ENCODE data around the gene C15orf39.
A peak's percentile ranks its signal among the peaks of the same experiment; 100 is the strongest.
"Not testable (repeated sequence)": the region's sequence is repeated elsewhere in the genome, so short reads cannot be mapped to it uniquely, and the experiment has no call there.

The C15orf39 gene

DNA sequence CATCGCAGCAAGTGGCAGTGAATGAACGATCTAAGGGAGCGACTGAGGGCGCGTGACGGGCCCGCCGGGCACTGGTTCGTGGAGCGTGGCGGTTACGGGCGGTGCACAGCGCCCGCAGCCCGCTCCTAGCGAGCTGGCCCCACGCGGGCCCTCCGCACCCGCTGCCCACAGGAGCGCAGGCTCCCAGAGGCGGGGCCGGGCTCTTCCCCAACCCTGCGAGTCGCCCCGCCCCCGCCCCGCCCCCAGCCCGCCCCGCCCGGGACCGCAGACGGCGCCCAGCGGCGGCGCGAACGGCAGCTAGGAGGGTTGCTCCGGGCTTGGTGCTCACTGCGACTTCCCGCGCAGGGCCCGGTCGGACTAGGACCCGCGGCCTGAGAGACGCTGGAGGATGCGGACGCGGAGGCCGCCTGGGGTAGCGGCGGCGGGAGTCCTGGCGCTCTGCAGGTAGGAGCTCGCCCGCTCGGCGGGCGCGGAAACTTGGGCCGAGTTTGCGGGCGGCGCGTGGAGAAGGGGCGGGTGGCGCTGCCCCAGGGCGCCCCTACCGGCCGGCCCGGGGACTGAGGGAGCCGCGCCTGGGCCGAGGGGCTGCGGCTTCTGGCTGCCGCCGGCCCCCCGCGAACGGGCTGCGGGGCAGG is at the start of gene C15orf39:
TSS of gene C15orf39 (plus strand) at position 267 of the 635 bp plus-strand sequence. CDS start 4,167 bp downstream, outside the sequence.
- peak; percentile 63 for DNase-seq (ENCODE audit: low spot score)

DNA sequence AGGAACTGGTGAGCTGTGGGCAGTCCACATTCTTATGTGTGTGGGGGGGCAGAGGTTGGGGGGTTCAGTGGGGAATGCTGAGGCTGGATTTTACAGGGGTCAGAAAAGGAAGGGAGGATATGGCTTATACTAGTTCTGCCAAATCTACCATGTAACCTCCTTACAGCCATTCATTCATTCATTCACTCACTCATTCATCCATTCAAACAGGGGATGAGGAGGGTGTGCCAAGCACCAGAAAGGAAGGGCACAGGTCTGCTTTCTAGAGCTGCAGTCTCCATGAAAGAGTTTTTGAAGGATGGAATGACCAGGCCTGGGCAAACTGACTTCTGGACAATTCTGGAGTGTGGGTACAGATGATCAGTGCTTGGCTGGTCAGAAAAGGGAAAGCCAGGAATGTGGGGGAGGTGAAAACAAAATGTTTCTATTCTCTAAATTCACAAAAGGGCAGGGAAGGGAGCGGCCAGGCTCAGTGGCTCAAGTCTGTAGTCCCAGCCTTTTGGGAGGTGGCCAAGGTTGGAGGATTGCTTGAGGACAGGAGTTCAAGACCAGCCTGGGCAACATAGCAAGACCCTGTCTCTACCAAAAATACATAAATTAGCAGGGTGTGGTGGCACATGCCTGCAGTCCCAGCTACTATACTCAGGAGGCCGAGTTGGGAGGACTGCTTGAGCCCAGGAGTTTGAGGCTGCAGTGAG is 49.2 kb upstream of the C15orf39 start:
- DNase-seq (ENCODE audit: low spot score) = no peak

DNA sequence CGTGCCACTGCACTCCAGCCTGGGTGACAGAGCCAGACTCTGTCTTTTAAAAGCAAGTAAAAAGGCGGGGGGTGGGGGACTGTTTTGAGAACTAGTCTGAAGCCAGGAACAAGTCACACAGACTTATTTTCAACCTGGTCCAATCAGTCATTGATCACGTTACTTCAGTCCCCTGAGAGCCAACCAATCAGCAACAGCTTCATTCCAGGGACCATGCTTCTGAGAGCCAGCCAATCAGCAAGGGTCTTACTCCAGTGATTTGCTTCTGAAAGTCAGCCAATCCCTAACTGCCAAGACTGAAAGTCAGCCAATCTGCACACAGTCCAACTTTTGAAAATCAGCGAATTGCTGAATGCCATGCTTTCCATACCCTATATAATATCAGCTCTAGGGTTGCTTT is 48.6 kb upstream of the C15orf39 start:
- DNase-seq (ENCODE audit: low spot score) = no peak

DNA sequence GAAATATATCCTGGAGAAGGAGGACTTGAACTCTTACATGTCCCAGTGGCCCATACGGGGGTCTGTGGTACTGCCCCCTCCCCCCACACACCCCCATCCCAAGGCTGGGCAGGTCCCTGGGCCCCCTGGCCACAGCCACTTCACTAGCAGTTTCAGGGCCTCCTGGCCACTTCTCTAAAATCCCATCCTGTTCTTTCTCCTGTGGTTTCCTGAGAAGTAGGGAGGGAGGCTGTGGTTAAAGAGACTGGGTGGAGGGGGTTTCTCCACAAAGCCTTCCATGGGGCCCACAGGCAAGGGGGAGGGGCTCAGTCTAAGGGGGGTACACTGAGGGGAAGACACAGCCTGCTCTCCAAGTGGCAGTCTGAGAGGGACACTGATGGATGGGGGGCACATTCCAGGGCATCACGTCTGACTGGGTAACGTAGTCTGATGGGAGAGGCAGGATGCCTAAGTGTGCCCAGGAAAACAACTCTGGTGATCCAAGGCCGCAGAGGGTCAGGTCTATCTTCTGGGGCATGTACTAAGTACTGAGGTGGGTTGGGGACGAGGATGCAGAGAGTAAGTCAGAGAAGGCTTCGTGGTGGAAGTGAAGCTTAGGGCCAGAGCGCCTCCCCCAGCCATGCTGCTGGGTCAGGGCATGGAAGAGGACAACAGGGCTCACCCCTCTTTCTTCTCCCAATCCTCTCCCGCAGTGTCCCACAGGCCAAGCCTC is 48.0 kb upstream of the C15orf39 start:
- no peak for DNase-seq (ENCODE audit: low spot score)

DNA sequence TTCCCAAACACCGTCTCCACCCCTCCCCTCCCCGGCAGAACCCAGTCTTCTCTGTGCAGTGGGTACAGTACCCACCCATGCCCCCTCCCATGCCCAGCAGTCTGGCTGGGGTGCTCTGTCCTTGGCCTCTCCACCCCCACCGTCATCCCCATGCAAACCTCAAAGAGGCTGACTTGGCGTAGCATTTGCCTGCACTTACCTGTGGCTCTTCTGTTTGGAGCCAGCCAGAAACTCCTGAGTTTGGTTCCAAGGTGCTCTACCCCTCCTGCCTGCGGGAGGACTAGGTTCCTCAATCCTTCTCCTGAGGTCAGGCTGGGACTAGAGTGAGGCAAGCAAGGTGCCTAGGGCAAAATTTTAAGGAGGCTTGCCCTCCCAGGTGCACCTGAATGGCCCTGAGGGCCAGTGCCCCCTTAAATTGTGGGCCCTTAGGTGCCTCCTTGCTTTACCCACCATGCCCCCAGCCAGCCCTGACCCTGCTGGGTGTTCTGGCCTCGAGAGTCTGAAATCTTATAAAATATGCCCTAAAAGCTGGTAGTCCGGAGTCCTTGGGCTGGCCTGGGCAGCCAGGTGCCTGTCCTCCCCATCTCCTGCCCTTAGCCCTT is 47.1 kb upstream of the C15orf39 start:
- no peak for DNase-seq (ENCODE audit: low spot score)

DNA sequence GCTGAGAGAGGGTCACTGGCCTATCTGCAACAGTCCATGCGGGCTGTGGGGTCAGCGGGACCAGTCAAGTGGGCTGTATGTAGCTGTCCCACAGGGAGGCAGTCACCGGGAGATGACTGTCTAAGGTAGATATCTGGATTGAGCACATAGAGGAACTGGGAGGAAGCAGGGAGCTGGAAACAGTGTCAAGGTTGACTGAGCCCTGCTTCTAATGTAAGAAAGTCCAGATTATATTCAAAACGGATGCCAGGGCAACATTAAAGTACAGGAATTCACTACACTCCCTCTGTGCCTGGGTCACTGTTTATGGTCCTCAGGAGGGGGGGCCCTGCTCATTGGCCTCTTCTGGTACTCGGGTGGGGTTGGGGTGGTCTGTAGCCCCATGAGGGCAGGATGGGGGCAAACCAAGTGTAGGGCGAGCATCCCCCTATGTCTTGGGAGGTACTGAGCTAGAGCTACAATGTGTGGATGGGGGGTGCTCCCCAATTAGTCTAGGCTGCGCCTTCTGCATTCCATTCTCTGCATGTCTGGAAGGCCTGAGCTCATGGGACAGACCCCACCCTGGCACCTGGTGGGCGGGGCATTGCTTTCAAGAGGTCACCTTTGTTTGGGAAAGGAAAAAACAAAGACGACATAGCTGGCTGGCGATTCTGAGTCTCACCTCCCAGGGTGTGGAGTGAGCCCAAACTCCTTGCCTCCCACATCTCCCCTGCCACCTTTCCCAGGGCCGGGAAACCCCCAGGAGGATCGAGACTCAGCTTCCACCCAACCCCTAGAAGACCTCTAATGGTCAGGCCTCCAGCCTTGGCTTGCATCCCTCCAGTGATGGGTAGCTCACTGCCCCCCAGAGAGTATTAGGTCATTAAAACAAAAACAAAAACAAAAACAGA is 45.1 kb upstream of the C15orf39 start:
- no peak for DNase-seq (ENCODE audit: low spot score)

DNA sequence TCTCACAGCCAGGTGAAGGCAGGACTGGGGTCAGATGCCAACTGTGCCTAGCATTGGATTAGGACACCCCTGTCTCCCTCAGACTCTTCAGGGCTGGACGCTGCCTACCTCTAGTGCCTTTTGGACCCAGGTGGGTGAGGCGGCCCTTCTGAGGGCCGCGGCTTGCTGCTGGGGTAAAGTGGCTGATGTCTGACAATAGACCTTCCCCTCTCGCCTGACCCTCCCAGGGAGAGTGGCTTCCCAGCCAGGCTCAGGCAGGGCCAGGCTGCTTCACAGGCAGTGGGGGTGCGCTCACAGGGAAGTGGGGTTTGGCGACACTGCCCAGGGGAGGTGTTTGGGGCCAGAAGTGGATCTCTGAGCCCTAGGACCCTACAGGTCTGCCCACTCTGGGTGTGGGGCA is 43.3 kb upstream of the C15orf39 start:
- DNase-seq (ENCODE audit: low spot score) = no peak

DNA sequence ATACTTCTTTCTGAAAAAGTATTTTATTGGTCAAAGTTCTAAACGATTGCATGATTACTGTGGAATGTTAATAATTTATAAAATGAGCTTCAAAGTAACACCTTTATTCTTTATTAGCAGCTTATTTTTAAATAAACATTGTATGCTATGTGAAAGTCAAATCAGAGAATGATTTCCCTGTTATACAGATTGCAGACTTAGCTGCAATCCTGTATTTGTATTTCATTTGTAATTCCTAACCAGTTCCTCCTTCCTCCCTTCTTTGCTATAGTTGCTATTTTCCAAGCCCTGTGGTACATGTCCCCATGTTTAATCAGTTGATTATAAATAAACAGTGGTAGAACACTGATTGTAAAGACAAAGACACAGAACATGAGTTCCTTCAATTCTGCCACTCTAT is 42.4 kb upstream of the C15orf39 start:
- no peak for DNase-seq (ENCODE audit: low spot score)

DNA sequence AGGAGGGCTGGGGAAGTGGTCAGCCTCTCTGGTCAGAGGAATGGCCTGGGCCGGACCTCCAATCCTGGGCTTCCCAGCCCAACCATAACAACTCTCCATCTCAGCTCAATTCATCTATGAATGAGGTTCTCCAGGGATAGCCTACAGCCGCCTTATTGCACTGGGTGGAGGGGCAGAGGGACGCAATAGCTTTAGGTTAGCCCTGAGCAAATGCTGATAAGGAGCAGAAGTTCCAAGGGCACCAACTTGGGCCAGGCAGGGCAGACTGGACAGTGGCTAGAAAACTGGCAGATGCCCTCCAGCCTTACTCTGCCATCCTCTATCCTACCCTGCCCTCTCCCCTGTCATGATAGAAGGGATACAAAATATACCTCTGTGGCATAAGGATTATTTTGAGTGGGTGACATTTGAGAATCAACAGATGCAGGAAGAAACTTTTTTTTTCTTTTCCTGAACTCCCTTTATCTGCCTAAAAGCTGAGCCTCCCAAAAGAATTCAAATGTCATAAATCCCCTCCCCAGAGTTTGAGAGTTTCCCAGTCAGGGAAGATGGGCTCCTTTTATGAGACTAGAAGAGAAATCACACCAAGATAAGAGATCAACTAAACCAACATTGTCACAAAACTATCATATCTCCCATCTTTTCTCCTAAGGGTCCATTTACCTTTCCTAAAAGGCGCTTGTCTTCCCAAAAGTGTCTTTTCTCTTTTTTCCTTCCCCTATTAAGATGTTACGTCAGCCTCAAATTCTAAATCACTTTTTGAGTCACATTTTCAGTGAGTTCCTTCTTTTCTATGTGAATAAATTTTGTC is 40.4 kb upstream of the C15orf39 start:
- DNase-seq (ENCODE audit: low spot score) = no peak

DNA sequence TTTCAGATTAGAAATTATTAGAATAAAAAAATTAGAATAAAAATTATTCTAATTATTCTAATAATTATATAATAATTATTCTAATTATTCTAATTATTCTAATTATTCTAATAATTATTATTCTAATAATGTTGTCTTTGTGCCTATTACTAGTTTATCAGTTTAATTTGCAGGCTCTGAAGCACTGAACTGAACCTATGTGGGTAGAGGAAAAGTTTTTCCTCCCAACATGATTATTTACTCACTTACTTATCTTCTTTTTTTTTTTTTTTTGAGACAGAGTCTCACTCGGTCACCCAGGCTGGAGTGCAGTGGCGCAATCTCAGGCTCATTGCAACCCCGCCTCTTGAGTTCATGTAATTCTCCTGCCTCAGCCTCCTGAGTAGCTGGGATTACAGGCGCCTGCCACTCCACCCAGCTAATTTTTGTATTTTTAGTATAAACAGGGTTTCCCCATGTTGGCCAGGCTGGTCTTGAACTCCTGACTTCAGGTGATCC is 39.7 kb upstream of the C15orf39 start:
- no peak for DNase-seq (ENCODE audit: low spot score)

DNA sequence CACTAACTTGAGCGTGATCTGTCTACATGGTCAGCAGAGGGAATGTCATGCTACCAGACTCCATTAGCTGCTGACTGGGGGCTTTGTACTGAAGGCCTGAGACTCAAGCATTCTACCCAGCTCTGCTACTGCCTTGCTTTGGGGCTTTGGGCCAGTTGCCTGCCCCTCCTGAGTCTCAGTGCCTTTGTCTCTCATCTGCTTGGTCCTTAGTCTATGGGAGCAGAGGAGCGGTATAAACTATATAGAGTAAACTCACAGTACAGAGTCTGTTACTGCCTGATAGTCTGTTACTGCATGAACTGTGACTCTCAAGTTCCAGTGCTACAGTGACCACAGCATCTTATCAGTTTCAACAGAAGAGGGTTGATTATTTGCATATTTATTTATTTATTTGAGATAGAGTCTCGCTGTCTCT is 38.5 kb upstream of the C15orf39 start:
- no peak for DNase-seq (ENCODE audit: low spot score)

DNA sequence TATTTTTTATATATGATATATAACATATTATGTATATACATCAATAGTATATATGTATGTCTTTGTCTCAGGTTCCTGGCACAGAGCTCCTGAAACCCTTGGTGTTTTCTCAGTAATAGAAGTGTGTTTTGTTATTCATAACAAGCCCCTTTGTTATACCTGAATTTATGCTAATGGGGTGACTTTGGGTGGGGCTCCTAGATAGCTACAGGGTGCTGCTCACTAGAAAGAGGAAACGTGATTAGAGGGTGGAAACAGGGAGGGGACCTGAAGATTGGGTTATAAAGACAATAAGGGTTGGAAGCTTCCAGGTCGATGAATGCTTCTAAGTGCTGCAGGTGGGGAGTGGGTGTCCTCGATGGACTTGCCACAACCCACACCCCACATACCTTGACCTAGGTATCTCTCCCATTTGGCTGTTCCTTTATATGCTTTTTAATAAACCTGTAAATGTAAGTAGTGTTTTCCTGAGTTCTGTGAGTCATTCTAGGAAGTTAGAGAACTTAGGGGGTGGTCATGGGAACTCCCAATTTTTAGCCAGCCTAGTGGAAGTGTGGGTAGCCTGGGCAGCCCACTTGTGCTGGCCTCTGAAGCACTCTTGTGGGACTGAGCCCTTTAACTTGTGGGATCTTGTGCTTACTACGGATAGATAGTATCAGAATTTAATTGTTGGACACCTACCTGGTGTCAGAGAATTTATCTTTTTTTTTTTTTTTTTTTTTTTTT is 36.9 kb upstream of the C15orf39 start:
- no peak for DNase-seq (ENCODE audit: low spot score)

DNA sequence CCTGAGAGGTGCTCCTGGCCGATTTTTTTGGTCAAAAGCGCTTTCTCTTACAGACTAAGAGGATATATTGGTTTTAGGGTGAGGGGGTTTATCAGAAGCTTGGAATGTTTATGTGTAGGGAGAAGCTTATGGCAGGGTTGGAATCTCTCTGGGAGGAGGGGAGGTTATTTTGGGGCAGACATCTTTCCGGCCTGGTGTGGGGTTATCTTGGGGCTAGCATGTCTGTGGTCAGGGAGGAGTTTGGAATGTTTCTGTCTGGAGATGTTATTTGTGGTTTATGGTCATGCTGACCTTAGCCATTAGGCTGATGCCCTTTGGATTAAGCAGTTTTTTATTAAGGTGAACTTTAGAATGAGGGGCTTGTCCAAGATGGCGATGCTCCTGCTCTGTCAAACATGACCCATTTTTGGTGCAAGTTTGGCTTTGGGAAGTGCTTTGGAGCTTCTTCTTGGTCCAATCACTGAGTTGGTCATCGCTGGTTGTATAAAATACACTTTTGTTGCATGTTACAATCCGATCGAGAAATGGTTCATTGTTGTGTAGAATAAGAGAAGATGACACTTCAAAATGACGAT is 35.1 kb upstream of the C15orf39 start:
- not testable (repeated sequence) for DNase-seq (ENCODE audit: low spot score)

DNA sequence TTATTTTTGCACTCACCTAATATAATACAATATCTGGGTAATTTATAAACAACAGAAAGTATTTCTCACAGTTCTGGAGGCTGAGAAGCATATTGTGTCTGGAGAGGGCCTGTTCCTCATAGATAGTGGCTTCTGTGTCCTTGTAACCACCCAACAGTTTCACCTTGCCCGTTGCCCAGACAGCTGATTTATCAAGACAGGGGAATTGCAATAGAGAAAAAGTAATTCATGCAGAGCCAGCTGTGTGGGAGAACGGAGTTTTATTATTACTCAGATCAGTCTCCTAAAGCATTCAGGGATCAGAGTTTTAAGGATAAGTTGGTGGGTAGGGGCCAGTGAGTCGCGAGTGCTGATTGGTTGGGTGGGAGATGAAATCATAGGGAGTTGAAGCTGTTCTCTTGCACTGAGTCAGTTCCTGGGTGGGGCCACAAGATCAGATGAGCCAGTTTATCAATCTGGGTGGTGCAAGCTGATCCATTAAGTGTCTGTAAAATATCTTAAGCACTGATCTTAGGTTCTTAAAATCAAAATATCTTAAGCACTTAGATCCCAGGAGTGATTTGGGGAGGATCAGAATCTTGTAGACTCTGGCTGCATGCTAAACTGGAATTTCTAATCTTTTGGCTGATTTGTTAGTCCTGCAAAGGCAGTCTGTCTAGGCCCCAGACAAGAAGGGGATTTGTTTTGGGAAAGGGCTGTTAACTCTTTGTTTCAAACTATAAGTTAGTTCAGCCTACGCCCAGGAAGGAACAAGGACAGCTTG is 33.9 kb upstream of the C15orf39 start:
- no peak for DNase-seq (ENCODE audit: low spot score)

DNA sequence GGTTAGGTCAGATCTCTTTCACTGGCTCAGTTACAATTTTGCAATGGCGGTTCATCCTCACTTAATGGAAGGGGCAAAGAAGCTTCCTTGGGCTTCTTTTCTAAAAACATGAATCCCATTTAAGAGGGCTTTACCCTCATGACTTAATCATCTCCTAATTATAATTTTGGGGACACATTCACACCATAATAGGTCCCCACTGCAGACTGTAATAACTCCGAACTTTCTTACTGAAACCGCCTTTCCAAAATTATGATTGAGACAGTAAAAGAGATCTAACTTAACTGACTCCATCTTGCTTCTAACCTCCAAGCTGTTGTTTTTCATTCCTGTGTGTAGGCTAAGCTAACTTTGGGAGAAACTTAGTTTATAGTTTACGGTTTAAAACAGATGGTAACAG is 33.3 kb upstream of the C15orf39 start:
- DNase-seq (ENCODE audit: low spot score) = no peak

DNA sequence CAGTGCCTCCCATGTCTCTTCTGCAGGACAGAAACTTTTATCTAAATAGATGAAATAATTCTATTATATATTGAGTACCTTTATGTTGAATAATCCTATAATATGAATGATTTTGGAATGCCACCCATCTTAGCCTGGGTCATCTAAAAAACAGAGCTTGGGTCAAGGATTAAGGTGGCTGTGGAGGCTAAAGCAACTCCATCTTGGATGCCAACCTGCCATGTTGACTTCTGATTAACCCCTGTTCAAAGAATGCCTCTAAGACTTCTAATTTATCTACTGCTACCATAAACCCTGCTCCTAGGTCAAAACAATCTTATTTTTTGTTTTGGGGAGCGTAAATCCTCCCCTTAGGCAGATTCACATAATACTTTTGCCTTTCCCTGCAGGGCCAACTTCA is 31.5 kb upstream of the C15orf39 start:
- no peak for DNase-seq (ENCODE audit: low spot score)

DNA sequence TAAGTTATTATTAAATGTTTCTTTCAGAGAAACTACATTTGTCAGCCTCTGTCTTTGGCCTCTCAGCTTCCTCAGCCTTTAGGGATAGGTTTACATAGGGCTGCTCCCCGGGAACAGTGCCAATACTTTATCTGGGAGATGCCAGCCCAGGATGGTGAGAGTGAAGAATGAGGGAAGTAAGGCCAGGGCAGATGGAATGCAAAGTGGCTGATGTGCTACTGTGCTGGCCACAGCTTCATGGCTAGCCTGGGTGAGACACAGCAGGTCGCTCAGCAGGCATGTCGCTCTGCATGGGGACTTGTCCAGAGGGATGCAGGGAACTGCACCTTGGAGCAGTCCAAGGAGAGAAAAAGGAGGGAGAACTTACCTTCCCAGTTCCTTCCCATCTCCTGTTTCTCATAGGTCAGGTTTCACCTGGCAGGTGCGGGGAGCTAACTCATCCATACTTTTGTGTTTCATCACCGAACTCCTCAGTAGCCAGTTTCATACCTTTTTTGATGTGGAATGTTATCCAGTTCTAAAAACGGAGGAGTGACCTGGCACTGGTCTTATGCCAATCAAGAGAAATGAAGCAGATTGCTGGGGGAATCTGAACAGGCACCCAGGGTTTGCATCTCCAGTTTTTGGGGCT is 30.9 kb upstream of the C15orf39 start:
- no peak for DNase-seq (ENCODE audit: low spot score)

DNA sequence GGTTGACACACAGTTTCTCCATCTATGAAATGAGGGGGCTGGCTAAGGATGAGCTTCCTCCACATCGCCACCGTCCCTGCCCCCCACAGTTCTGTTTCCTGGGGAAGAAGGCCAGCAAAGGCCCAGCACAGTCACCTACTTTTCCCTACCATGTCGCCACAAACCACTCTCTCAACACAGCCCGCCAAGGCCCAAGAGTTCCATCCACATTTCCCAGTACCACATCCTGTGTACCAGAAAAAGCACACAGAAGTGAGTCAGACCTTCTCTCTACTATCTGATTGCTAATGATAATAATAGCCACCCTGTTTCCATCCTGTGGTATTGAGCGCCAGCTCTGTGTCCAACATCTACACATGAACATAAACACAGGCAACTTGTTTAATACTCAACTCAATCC is 30.3 kb upstream of the C15orf39 start:
- no peak for DNase-seq (ENCODE audit: low spot score)
